ENCODE measurements around the gene ITGA1. TPM values are rescaled to one million over a fixed set of nuclear protein-coding genes. Genes with fewer than 3 reads are reported as not detected.

ITGA1 gene
- total and polyA plus RNA-seq, 2 donors (not counting 1 experiment from before 2014, with no cell fraction given): 0.74 TPM; not detected in 1

DNA sequence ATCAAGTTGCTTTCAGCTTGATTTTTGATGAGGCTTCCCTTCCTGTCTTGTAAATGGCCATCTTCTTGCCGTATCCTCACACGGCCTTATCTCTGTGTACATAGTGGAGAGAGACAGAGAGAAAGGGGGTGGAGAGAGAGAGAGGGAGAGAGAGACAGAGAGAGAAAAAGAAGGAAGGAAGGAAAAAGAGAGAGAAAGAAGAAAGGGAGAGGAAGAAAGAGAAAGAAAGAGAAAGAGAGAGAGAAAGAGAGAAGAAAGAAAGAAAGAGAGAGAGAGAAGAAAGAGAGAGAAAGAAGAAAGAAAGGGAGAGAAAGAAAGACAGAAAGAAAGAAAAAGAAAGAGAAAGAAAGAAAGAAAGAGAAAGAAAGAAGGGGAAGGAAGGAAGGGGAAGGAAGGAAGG lies 46.6 kb downstream of the ITGA1 start:
- peaks cover 3% of the 10 kb centered on the region for H3K27me3 Mint-ChIP-seq
- Histone ChIP-seq H3K9ac (ENCODE audit: low read length) (no peak overlapping the region), H3K79me2 (ENCODE audit: control insufficient read depth, insufficient read depth, low read length) (no peaks in the 10 kb centered on the region), H2AFZ (ENCODE audit: insufficient read depth, low read depth, low read length, poor library complexity, severe bottlenecking) (no peak overlapping the region), H3K4me1 (ENCODE audit: control insufficient read depth in 2 of 2, insufficient read depth in 2 of 2, low read length in 2 of 2) (no peaks in the 10 kb centered on the region), H3K36me3 (replicated peaks in 1 of 2; ENCODE audit: control extremely low read depth in 1 of 2, control insufficient read depth in 1 of 2, extremely low read depth in 1 of 2, insufficient read depth in 2 of 2, low read length in 1 of 2) (no peaks in the 10 kb centered on the region), H3K4me2 (replicated peaks; ENCODE audit: low read depth, low read length, poor library complexity, severe bottlenecking) (no peak overlapping the region), H3K9me3 (ENCODE audit: control extremely low read depth in 1 of 3, control insufficient read depth in 2 of 3, insufficient read depth in 1 of 3, low read length in 2 of 3) (no peaks in the 10 kb centered on the region), H4K20me1 (ENCODE audit: control insufficient read depth, insufficient read depth, low read length, poor library complexity, severe bottlenecking) (no peaks in the 10 kb centered on the region), H3K27me3 (replicated peaks in 1 of 4; ENCODE audit: control extremely low read depth in 1 of 4, control insufficient read depth in 3 of 4, insufficient read depth in 4 of 4, low read length in 3 of 4) (no peaks in the 10 kb centered on the region), H3K4me3 (ENCODE audit: control extremely low read depth in 1 of 5, extremely low read depth in 1 of 5, insufficient read depth in 1 of 5, low read depth in 2 of 5, low read length in 4 of 5) (no peak overlapping the region), H3K27ac (ENCODE audit: low read length in 2 of 2) (no peak overlapping the region)
- ATAC-seq (ENCODE audit: low read depth) (no peak), DNase-seq (no peak)
- TF ChIP-seq, protein P1, sequence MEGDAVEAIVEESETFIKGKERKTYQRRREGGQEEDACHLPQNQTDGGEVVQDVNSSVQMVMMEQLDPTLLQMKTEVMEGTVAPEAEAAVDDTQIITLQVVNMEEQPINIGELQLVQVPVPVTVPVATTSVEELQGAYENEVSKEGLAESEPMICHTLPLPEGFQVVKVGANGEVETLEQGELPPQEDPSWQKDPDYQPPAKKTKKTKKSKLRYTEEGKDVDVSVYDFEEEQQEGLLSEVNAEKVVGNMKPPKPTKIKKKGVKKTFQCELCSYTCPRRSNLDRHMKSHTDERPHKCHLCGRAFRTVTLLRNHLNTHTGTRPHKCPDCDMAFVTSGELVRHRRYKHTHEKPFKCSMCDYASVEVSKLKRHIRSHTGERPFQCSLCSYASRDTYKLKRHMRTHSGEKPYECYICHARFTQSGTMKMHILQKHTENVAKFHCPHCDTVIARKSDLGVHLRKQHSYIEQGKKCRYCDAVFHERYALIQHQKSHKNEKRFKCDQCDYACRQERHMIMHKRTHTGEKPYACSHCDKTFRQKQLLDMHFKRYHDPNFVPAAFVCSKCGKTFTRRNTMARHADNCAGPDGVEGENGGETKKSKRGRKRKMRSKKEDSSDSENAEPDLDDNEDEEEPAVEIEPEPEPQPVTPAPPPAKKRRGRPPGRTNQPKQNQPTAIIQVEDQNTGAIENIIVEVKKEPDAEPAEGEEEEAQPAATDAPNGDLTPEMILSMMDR (IDR thresholded peaks at IDR 0.05): peak; percentile 18
- no peak for TF ChIP-seq EZH2 (IDR thresholded peaks at IDR 0.05; ENCODE audit: borderline replicate concordance, insufficient read depth, low read depth, low read length, poor library complexity, severe bottlenecking)
- intact Hi-C loops (cut with micrococcal nuclease): no loop called here
- ChIA-PET POLR2A (no interaction called here), CTCF (no interaction called here)
- H3K4me1 Mint-ChIP-seq: no peaks in the 10 kb centered on the region
- H3K9me3 Mint-ChIP-seq (ENCODE audit: insufficient read depth): no peaks in the 10 kb centered on the region
- 92% methylated on average over 2 of the region's 2 CpGs for WGBS (ENCODE audit: insufficient coverage)
- H3K4me3 Mint-ChIP-seq: no peak overlapping the region
- no peak overlapping the region for H3K27ac Mint-ChIP-seq

DNA sequence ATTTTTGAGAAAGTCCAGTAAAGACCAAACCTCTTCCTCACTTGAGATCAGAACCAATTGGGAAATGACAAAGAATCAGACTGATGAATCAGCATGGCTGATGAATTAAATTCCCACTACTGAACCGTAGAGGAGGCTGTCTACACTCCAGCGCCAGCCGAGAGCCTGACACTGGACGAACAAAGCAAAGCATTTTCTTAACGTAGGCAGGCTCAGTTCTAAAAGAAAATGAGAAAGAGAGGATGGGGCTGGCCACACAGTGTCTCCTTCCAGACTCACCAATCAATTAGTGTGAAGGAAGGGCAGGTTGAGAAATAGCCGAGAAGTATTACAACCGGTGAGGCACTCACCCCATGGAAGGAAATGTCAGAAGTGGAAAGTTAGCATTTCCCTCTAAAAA lies 49.4 kb downstream of the ITGA1 start:
- H3K27ac ChIP-seq (ENCODE audit: low read length in 2 of 2): no peak overlapping the region
- no peak overlapping the region for H2AFZ ChIP-seq (ENCODE audit: insufficient read depth, low read depth, low read length, poor library complexity, severe bottlenecking)
- H3K9me3 Mint-ChIP-seq (ENCODE audit: insufficient read depth): no peaks in the 10 kb centered on the region
- no peak overlapping the region for H3K4me2 ChIP-seq (replicated peaks; ENCODE audit: low read depth, low read length, poor library complexity, severe bottlenecking)
- no peaks in the 10 kb centered on the region for H3K4me1 ChIP-seq (ENCODE audit: control insufficient read depth in 2 of 2, insufficient read depth in 2 of 2, low read length in 2 of 2)
- CTCF ChIA-PET: no interaction called here
- no peak overlapping the region for H3K4me3 ChIP-seq (ENCODE audit: control extremely low read depth in 1 of 5, extremely low read depth in 1 of 5, insufficient read depth in 1 of 5, low read depth in 2 of 5, low read length in 4 of 5)
- H3K27me3 ChIP-seq (replicated peaks in 1 of 4; ENCODE audit: control extremely low read depth in 1 of 4, control insufficient read depth in 3 of 4, insufficient read depth in 4 of 4, low read length in 3 of 4): no peaks in the 10 kb centered on the region
- H3K9me3 ChIP-seq (ENCODE audit: control extremely low read depth in 1 of 3, control insufficient read depth in 2 of 3, insufficient read depth in 1 of 3, low read length in 2 of 3): no peaks in the 10 kb centered on the region
- no peaks in the 10 kb centered on the region for H4K20me1 ChIP-seq (ENCODE audit: control insufficient read depth, insufficient read depth, low read length, poor library complexity, severe bottlenecking)
- WGBS (ENCODE audit: insufficient coverage): 100% methylated on average over 2 of the region's 7 CpGs
- peaks cover 3% of the 10 kb centered on the region for H3K27me3 Mint-ChIP-seq
- H3K9ac ChIP-seq (ENCODE audit: low read length): no peak overlapping the region
- no peak for DNase-seq
- no peaks in the 10 kb centered on the region for H3K4me1 Mint-ChIP-seq
- no peak for ATAC-seq (ENCODE audit: low read depth)
- no peak overlapping the region for H3K27ac Mint-ChIP-seq
- no peaks in the 10 kb centered on the region for H3K36me3 ChIP-seq (replicated peaks in 1 of 2; ENCODE audit: control extremely low read depth in 1 of 2, control insufficient read depth in 1 of 2, extremely low read depth in 1 of 2, insufficient read depth in 2 of 2, low read length in 1 of 2)
- POLR2A ChIA-PET: no interaction called here
- no peaks in the 10 kb centered on the region for H3K79me2 ChIP-seq (ENCODE audit: control insufficient read depth, insufficient read depth, low read length)
- no peak for TF ChIP-seq EZH2 (IDR thresholded peaks at IDR 0.05; ENCODE audit: borderline replicate concordance, insufficient read depth, low read depth, low read length, poor library complexity, severe bottlenecking)
- TF ChIP-seq, protein P1 (IDR thresholded peaks at IDR 0.05): no peak
- intact Hi-C loops (cut with micrococcal nuclease): no loop called here
- H3K4me3 Mint-ChIP-seq: no peak overlapping the region

Data from B cell (primary cell).